GM18858 (cell line): Measurements from ENCODE around the gene PSPN.
"Not testable (repeated sequence)": the region's sequence is repeated elsewhere in the genome, so short reads cannot be mapped to it uniquely, and the experiment has no call there.

Source experiments
- ATAC-seq: cut with Tn5 transposase; IDR thresholded peaks from one replicate; pipeline ENCODE4 v1.9.1; 2021; ENCODE audit not compliant: unreplicated experiment

PSPN gene

DNA sequence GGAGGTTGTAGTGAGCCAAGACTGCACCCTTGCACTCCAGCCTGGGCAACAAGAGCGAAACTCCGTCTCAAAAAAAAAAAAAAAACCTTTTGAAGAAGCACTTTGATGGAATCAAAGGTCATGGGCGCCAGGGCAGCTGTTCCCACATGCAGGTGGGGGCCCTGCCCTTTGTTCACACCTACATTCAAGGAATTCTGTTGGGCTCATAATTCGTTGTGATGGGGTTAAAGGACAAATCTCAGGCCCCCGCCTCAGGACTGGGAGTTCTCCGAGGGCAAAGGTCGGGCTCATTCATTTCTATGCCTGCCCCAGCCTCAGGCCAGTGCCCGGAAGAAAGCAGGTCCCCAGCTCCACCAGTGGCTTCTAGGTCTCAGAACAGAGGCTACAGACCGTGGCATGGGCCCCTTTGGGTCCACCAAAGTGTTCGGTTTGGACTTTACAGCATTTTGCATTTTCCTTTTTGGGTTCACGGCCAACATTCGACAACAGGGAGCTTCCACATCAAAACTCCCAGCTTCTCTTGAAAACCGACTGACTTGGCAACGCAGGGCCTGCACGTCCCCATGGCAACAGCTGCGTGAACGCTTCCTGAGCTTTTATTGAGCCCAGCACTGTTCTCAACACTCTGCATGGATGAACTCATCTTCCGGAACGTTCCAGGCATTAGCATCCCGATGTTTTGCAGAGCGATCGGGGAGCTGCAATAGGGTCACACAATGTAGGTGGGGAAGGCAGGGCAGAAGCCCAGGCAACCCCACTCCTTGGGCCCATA, 27.3 kb upstream of the PSPN start:
- no peak for ATAC-seq

DNA sequence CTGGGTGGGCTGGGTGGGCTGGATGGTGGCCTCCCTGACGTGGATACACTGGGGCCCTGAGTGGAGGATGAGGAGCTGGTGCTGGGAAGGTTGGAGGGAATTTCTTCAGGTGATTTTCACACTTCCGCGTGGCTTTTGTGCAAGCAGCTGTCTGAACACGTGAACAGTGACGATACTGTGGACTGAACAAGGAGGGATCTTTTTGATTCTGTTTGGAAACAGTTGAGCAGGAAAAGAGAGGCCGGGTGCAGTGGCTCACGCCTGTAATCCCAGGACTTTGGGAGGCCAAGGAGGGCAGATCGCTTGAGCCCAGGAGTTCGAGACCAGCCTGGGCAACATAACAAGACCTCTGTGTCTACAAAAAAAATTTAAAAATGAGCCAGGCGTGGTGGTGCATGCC, 26.3 kb upstream of the PSPN start:
- ATAC-seq = no peak

DNA sequence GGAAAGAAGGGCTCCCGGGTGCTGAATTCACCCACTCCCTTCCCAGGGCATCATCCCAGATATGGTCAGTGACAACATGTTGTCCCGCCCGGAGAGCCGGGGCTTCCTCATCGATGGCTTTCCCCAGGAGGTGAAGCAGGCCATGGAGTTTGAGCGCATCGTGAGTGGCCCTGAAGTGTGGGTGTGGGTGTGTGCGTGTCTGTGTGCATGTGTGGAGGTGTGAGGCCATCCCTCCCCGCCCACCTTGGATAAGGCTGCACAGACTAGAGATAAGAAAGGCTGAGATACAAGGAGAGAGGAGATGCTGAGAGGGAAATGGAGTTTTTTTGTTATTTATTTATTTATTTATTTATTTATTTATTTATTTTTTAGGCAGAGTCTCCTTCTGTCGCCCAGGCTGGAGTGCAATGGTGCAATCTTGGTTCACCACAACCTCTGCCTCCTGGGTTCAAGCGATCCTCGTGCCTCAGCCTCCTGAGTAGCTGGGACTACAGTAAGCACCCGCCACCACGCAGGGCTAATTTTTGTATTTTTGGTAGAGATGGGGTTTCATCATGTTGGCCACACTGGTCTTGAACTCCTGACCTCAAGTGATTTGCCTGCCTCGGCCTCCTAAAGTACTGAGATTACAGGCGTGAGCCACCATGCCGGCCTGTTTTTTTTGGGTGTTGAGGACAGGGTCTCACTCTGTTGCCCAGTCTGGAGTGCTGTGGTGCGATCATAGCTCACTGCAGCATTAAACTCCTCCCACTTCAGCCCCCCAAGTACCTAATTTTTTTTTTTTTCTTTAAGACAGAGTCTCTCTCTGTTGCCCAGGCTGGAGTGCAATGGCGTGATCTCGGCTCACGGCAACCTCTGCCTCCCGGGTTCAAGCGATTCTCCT, 24.6 kb upstream of the PSPN start:
- not testable (repeated sequence) for ATAC-seq

DNA sequence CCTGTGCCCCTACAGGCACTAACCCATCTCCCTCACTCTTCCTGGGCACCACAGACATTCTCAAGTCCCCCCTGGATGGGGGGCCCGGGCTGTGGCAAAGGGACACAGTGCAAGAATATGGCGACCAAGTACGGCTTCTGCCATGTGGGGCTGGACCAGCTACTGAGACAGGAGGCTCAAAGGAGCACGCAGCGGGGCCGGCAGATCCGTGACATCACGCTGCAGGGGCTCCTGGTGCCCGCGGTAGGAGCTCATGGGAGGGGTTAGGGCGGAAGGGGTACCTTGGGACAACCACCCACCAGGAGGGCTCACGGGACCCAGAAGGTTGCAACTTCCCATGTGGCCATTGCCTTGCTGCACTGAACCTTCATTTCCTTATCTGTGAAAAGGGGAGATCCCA, 20.6 kb upstream of the PSPN start:
- ATAC-seq = no peak

DNA sequence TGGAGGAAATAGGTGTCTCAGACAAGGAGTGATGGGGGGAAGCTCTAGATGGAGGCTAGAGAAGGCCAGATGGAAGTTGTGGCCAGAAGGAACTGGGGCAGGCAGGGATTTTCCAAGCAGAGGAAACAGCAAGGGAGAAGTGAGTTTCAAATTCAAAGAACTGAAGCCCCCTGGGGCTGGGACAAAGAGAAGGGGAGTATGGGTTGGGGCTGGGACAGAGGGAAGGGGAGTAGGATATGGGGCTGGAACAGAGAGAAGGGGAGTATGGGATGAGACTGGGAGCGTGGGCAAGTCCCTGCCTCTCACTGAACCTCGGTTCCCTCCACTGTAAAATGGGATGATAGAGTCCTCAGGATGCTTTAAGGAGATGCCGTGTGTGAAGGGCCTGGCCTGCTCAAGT, 19.1 kb upstream of the PSPN start:
- ATAC-seq = no peak

DNA sequence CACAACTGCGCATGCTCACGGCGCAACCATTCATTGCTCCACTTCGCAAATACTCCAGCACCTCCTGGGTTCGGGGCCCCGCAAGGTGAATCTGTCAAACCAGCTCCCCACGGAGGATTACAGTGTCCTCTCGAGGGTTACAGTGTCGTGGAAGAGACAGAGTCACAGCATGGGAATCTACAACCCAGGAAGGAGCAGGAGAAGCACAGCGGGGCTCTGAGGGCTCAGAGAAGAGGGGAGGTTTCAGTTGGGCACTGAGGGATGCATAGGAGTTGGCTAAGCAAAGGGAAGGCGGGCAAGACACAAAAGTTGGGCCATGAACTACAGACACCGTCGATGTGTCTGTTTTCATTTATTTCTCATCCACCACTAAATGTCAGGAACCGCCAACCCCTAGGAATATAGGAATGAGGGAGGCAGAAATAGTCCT, 18.3 kb upstream of the PSPN start:
- ATAC-seq = no peak

DNA sequence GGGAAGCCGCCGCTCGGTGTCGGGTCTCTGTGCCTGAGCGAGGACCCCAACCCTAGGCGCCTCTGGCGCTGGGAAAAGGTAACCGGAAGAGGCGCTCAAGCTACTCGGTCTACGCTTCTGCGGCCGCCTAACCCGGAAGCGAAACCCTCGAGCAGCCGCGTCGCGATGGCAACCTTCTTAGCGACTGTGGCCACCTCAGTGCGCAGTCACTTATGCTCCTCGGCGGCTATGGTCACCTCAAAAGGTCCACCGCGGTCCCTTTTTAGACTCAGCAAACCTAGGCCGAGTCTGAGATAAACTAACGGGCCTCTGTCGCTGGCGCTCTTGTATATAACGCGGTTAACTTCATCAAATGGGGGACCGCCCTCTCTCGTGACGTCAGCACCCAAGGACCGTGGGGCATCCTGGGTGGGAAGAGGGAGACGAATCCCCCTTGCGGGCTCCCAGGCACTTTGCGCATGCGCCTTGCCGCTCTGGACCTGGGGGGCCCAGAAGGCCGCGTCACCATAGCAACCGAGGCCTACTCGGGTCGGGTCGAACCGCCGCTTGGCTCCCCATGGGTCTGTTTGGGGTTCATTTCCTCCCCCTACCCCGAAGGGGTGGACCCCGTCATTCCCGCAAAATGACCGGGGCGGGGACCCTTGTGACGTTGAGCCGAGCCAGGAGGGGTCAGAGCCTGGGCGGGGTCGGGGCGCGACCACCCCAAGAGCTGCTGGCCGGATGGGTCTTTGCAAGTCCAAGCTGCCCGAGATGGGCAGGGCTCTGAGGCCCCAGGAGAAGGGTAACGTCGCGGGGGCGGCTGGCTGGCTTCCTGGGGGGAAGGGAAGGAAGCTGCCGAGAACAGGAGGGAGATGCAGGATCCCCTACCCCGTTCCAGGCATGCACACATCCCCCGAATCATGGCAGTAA, 17.6 kb upstream of the PSPN start, which contains the start of gene GTF2F1:
Gene GTF2F1 (minus strand): TSS at position 91 of the 909 bp plus-strand sequence. CDS start 169 bp downstream, outside the sequence.
- peak; percentile 60 for ATAC-seq

DNA sequence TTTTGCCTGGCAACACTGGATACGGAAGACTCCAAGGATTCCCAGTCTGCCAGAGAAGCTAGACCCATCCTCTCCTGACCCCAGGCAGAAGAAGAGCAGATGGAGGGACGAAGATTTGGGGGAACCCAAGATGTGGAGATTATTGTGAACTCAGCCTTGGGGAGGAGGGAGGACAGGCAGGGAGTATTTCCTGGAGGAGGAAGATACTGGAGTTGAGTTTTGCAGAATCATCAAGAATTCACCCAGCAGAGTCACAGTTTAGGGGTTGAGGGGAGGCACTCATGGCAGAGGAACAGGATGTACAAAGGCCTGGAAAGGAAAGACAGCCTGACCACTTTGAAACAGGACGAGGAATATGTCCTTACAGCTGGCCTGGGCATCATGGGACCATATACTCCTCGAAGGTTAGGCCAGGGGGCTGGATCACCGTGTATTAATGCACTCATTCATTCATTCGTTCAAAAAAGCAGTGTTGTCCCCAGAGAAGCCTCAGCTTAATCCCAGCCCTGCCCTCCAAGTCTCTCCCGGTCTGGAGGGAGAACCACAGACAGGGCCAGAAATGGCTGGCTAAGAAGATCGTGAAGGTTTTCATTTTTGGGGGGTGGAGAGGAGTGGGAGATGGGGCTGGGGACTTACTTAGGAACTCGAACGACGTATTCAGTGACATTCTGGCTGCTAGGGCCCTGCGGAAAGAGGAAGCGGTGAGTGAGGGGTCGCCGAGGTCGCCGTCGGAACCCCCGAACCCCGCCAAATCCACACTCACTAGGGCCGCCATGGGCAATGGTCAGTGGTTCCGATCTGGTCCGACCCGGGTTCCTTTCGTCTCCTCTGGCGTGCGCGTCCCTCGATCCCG, 16.7 kb upstream of the PSPN start:
- ATAC-seq = no peak

DNA sequence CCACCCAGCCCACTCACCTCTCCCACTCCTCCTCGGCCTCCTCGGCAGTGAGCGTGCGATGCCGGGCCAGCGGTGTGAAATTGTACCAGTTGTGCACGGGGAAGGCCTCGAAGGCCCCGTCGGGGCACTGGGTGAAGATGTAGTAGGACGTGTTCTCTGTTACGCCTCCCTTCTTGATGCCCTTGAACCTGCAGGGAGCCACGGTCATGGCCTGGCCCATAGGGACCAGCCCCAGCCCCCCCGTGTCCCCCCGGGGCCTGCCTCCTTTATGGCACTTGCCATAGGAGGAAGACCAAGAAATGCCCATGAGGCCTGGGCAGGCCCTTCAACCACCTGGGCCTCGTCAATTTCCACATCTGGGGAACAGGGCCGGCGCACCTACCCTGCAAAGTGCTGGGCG, 11.6 kb upstream of the PSPN start:
- no peak for ATAC-seq

DNA sequence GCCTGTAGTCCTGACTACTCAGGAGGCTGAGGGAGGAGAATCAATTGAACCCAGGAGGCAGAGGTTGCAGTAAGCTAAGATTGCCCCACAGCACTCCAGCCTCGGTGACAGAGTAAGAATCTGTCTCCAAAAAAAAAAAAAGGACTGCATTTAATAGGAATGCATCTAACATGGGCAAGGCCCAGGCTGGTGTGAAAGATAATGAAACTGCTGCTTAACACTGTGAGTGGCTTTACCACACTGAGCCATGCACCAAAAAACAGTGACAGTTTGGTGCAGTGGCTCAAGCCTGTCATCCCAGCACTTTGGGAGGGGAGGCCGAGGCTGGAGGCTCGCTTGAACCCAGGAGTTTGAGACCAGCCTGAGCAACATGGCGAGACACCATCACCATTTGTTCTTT, 8.6 kb upstream of the PSPN start:
- ATAC-seq = no peak

DNA sequence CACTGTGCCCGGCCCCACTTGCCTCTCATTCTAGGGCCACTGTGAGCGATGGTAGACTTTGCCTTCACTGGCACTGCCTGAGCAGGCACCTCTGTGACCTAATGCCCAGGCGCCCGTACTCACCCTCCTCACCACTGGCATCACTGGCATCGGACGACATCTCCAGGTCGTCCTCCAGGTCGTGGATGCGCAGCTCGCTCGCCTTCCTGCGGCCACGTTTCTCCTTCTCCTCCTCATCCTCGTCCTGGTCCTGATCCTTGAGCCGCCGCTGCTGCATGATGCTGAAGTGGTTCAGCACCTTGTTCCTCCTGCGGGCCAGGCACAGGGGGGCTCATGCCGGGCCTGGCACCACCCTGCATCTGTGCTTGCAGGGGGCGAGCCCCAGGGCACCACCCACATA, 7.5 kb upstream of the PSPN start:
- ATAC-seq = no peak

DNA sequence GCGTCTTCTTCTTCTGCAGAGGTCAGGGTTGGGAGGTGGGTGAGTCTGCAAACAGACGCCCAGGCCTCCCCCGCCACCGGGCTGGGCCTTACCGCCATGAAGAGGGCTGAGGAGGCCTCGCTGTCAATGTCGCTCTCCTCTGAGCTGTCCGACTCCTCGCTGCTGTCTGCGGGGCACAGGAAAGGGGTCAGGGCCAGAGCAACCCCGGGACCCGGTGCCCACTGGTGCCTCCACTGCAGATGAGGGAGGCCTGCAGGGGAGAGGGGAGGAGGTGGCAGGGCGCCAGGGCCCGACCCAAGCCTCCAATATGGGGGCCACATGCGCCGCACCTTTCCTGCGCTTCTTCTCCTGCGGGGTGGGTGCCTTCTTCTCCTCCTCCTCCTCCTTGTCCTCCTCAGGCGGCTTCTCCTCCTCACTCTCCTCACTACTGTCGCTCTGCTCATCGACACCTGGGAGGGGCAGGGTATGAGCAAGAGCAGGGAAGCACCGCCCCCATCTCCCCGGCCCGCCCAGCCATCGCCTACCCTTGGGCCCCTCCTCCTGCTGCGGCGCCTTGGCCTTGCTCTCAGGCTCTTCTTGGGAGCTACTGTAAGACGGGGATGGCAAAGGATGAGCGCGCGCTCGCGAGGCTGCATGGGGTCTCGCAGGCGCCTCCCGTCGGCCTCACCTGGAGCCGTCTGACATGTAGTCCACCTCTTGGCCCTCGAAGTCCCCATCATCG, 5.5 kb upstream of the PSPN start:
- ATAC-seq = no peak

DNA sequence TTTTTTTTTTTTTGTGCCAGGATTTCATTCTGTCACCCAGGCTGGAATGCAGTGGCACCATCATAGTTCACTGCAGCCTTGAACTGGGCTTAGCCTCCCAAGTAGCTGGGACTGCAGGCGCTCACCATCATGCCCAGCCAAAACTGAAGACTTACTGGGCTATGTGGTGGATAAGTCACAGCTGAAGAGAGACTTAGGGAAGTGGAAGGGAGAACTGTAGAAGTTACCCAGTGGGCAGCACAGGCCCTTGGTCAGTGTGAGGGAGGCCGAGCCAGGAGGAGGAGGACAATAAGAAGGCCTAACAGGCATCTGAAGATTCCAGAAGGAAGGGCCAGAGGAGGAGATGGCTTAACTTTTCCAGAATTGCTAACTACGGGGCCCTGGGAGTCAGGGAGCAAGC, 4.0 kb upstream of the PSPN start:
- ATAC-seq = no peak

DNA sequence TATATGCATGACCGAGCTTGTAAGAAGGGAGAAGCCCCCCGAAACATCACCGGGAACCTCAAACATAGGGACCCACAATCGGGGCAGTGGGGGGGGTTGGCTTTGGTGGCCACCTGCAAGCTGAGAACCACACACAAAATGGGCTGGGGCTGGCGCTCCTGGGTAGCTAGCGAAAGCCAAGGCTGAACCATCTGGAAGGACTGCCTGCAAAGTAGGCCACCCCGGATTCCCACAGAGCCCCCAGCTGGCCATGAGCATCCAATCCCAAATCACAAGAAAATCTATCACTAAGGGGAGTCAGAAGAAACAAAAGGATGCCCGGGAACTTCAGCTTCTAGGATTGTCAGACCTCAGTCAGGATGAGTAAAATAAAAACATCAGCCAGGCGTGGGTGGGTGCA, 2.8 kb upstream of the PSPN start:
- ATAC-seq = no peak

DNA sequence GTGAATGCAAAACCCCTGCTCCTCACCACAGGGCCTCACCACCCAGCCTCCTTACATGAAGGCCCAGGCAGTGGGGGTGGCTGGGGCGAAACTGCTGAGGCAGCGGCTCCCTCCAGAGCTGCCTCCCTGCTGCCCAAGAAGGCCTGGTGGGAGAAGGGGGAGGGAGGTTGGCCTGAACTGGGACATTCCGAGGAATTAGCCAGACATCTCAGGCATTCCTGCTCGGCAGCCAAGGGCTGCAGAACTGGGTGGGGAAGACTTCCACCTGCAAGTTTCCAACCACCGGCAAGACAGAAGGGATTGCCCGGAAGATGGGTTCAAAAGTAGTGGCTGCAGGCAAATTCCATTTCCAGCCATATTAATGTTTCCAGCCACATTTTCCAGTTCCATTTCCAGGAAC, 2.3 kb upstream of the PSPN start:
- ATAC-seq = no peak

DNA sequence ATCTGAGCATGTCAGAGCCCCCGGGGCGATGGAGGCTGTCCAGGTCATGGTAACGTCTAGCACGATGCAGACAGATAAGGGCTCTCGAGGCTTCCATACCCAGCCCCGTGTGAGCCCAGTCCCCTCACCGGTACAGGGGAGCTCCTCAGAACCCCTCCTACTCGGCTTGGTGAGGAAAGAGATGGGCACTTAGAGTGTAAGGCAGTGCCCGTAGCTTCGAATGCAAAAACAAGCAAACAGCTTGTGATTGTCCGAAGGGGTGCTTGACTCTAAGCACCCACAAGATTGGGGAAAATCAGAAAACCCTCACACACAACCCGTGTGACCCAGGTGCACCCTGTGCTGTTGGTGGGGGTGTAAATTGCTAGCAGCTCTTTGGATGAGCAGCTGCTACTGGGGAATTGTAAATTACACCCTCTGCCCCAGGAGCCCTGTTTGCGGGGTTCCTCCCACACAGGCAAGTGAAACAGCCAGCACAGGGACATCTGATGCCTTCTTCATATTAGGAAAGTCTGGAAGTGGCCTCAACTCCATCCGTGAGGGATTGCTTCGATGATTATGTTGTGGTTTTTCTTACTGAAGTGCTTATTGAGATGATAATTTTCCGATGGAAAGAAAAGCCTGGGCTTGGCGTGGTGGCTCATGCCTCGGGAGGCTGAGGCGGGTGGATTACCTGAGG, 918 bp upstream of the PSPN start:
- no peak for ATAC-seq

DNA sequence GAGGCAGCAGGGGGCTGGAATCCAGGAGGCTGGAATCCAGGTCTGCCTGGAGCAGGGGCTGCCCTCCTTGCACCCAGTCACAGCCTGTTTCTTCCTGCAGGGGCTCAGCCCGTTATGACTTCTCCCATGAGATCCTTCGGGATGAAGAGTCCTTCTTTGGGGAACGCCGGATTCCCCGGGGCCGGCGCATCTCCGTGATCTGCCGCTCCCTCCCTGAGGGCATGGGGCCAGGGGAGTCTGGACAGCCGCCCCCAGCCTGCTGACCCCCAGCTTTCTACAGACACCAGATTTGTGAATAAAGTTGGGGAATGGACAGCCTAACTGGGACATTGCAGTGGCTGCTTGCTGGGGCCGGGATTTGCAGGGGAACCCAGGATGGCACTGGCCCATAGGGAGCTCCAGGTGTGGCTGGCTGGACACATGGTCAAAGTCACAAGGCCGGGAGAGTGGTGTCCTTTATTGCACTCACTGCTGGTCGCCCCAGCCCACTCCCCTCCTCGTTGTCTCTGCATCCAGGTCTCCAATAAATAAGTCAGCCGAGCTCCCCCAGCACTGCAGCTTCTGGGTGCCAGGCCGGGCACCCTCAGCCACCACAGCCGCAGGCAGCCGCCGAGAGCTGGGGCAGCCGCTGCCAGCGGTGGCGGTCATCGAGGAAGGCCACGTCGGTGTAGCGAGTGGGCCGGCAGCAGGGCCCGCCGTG, 872 bp downstream of the PSPN start:
- no peak for ATAC-seq

DNA sequence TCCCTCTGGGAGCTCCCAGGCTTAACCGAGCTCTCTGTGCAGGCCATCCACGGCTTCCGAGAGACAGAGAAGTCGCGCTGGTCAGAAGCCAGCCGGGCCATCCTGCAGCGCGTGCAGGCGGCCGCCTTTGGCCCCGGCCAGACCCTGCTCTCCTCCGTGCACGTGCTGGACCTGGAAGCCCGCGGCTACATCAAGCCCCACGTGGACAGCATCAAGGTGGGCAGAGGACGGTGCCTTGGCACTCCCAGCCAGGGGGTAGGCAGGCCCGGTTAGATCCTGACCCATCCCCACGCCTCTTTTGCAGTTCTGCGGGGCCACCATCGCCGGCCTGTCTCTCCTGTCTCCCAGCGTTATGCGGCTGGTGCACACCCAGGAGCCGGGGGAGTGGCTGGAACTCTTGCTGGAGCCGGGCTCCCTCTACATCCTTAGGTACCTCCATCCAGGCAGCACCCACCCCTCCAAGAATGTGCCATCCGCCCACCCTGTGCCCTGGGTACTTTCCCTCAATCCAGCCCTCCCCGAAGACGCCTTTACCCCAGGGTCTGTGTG, 1.5 kb downstream of the PSPN start:
- no peak for ATAC-seq
